Mucosa of descending colon (tissue), 3 donors: ENCODE data around the gene ZNF177. TPM values are rescaled to one million over a fixed set of nuclear protein-coding genes. Genes with fewer than 3 reads are reported as not detected.

ENCODE experiments used
- ATAC-seq: fragments of 200-7000 bp; cut with Tn5 transposase; one replicate; pipeline ENCODE4 v1.9.1; 2020; ENCODE audit warnings: mild to moderate bottlenecking, moderate library complexity
- DNase-seq, 3 donors: peaks; one replicate each; pipeline ENCODE4 v3.0.0-alpha.2; 2020
- H3K36me3 ChIP-seq: fragments of 200-600 bp; one replicate; pipeline ENCODE4 v1.8.0; 2021; ENCODE audit warnings: low read depth, mild to moderate bottlenecking
- H3K4me1 ChIP-seq: fragments of 200-600 bp; one replicate; pipeline ENCODE4 v1.8.0; 2021; ENCODE audit warnings: low read depth, mild to moderate bottlenecking
- H3K4me3 ChIP-seq: fragments of 200-600 bp; one replicate; pipeline ENCODE4 v1.8.0; 2021; ENCODE audit warnings: mild to moderate bottlenecking
- H3K9me3 ChIP-seq: fragments of 200-600 bp; one replicate; pipeline ENCODE4 v1.8.0; 2021; ENCODE audit warnings: mild to moderate bottlenecking
- intact Hi-C, 2 donors: fragments of 100-400 bp; cut with DNase I in 1 of 2; cut with micrococcal nuclease in 1 of 2; formaldehyde crosslinking; loops; one replicate each; pipeline versions ENCODE4 v1.11.0 to v1.11.1; 2022; cut with DNase I, micrococcal nuclease
- total RNA-seq, 3 donors: library from RNA; stranded (reverse); fragmentation: NEBNext Ultra II Directional in 2 of 3; extraction: Animal tissue kit (Norgen Biotek cat#: 25700) in 2 of 3; gene quantifications; one replicate each; pipeline versions ENCODE4 v1.2.1 to v1.2.4, GENCODE V29; 2021 to 2023
- TF ChIP-seq, protein P1 (sequence below): fragments of 200-600 bp; IDR thresholded peaks from one replicate; pipeline ENCODE4 v1.8.0; 2022; ENCODE audit warnings: antibody characterized with exemption, mild to moderate bottlenecking
- donor health status: DM: no; HTN: no; CAD: no; lungs with moderate emphysema.
- donor health status: DM: no; HTN: no; CAD: no.
- donor health status: DM: no; HTN: yes; CAD: no.

ZNF177 gene
- total RNA-seq, 3 donors from 2014 or later: 2.5 to 5.5 TPM; not detected in 1

GRCh38 chr19:9427941-9428340 lies 65.1 kb downstream of the ZNF177 start:
- Histone ChIP-seq H3K4me1 (no peaks in the 10 kb centered on the region), H3K36me3 (no peaks in the 10 kb centered on the region), H3K9me3 (peaks cover 11% of the 10 kb centered on the region), H3K4me3 (no peak overlapping the region)
- intact Hi-C loops: no loop called here
- no peak for ATAC-seq
- TF ChIP-seq, protein P1, sequence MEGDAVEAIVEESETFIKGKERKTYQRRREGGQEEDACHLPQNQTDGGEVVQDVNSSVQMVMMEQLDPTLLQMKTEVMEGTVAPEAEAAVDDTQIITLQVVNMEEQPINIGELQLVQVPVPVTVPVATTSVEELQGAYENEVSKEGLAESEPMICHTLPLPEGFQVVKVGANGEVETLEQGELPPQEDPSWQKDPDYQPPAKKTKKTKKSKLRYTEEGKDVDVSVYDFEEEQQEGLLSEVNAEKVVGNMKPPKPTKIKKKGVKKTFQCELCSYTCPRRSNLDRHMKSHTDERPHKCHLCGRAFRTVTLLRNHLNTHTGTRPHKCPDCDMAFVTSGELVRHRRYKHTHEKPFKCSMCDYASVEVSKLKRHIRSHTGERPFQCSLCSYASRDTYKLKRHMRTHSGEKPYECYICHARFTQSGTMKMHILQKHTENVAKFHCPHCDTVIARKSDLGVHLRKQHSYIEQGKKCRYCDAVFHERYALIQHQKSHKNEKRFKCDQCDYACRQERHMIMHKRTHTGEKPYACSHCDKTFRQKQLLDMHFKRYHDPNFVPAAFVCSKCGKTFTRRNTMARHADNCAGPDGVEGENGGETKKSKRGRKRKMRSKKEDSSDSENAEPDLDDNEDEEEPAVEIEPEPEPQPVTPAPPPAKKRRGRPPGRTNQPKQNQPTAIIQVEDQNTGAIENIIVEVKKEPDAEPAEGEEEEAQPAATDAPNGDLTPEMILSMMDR: no peak
- DNase-seq: no peak

- intact Hi-C loops: no loop called here
- no peak for ATAC-seq
- H3K4me1 ChIP-seq: peaks cover 8% of the 10 kb centered on the region
- H3K9me3 ChIP-seq: no peaks in the 10 kb centered on the region
- H3K36me3 ChIP-seq: no peaks in the 10 kb centered on the region
- H3K4me3 ChIP-seq: no peak overlapping the region
- no peak for DNase-seq
- TF ChIP-seq, protein P1: no peak
These were observed 67.6 kb downstream of the ZNF177 start for GRCh38 chr19:9430444-9430843.

GRCh38 chr19:9431475-9431874 lies 68.7 kb downstream of the ZNF177 start:
- intact Hi-C loops: no loop called here
- TF ChIP-seq, protein P1: peak; percentile 31
- Histone ChIP-seq H3K9me3 (no peaks in the 10 kb centered on the region), H3K36me3 (no peaks in the 10 kb centered on the region), H3K4me3 (no peak overlapping the region), H3K4me1 (peaks cover 13% of the 10 kb centered on the region)
- peak in 2 of 3 donors; percentile 45 to 55 for DNase-seq
- no peak for ATAC-seq

Other genes starting within 250 kb of the ZNF177 start
- not detected for gene OR7G1, start 247.2 kb upstream of the ZNF177 start, total RNA-seq
- gene OR7G3, start 236.1 kb upstream of the ZNF177 start, total RNA-seq: not detected
- gene ZNF317, start 222.6 kb upstream of the ZNF177 start, total RNA-seq: 10 to 100 TPM; 26.4 to 37.1 (median 29.5) TPM
- not detected for gene OR7D2, start 184.0 kb upstream of the ZNF177 start, total RNA-seq
- not detected for gene OR7D4, start 143.4 kb upstream of the ZNF177 start, total RNA-seq
- not detected for gene OR7E24, start 112.1 kb upstream of the ZNF177 start, total RNA-seq
- gene ZNF699, start 53.2 kb upstream of the ZNF177 start, total RNA-seq: 1 to 10 TPM; 2.7 to 6.2 (median 4.4) TPM
- gene ZNF559, start 38.8 kb upstream of the ZNF177 start, total RNA-seq: 10 to 100 TPM in 2 of 3 donors, 1 to 10 TPM in 1; 7.8 to 19.5 (median 10.4) TPM
- gene ZNF266, start 72.6 kb downstream of the ZNF177 start, total RNA-seq: 10 to 100 TPM; 16.6 to 23.9 (median 20.6) TPM
- gene ZNF560, start 135.6 kb downstream of the ZNF177 start, total RNA-seq: not detected
- 10 to 100 TPM in 1 of 3 donors, 1 to 10 TPM in 2; 6.9 to 23.3 (median 9.7) TPM for gene ZNF426, start 175.6 kb downstream of the ZNF177 start, total RNA-seq
- 10 to 100 TPM; 17.0 to 26.3 (median 22.2) TPM for gene ZNF121, start 221.5 kb downstream of the ZNF177 start, total RNA-seq